HG03159 (cell line): ENCODE measurements around the gene CCDC82.

Experiments
- ATAC-seq: cut with Tn5 transposase; IDR thresholded peaks from one replicate; pipeline ENCODE4 v1.9.1; 2021; ENCODE audit warnings: mild to moderate bottlenecking, moderate library complexity; ENCODE audit not compliant: unreplicated experiment

The CCDC82 gene

DNA sequence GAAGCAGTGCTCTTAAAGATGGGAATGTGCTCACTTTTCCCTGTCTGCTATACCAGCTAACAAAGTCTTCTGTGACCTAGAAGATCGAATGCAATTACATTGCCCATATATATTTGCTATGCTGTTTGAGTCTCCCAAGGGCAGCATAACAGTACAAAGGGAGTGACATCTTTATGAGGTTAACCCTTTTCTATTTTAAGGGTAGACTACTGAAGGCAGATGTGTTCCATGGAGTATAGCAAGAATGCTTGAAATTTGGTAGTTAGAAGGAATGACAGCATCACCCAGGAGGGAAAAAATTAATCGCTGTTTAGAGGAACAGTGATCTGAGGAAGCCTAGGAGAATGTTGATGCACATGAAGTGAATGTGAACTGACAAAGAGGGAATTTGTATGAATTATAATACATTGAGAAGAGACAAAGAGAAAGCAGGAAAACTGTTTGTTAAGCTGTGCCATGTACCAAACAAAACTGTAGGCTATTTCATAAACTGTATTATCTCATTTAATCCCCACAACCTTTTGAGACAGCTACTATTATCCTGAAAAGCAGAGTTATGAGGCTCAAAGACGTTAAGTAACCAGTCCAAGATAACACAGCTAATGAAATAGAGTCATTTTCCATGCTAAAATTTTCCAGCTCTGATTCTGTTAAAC is 59.7 kb downstream of the CCDC82 start:
- ATAC-seq: no peak

DNA sequence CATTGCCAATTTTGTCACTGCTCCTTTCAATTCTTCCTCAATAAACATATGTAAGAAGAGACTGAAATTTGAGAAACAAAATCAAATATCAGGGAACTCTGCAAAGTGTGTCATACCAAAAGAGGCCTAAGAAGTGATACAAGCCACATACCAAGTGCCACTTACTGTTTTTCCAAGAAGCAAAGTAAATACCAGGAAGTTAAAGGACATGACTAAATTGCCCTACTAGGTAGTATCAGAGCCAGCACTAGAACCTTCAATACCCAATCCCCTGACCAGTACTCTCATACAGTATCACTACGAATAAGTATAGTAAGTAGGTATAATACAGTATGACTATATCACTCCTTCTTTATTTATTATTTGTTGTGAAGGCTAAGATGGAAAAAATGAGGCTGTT is 60.3 kb downstream of the CCDC82 start:
- ATAC-seq: no peak

DNA sequence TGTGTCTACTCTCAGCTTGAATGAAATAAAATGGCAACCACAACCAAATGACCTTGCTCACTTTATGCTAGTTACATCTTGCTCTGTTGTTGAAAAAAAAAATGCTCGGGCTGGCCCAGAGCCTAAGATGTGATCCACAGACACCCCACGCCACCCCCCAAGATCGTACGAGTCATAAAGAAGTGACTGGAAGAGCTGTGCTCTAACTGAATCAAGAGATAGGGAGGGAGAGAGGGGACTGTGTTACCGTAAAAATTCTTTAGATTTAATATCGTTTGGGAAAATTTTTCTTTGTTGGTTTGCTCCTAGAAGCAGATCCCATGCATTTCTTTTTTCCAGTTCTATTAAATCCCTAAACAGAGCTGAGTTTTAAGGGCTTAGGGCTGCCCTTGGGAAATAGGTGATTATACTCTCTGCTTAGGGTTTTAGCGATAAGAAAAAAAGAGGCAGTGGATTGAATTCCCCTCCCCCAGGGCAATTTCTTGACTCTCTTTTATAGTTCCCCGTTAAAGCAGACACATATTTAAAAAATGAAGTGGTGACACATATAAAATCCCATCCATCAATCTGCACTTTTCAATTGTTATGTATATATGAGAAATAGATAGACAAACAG is 61.2 kb downstream of the CCDC82 start:
- no peak for ATAC-seq

DNA sequence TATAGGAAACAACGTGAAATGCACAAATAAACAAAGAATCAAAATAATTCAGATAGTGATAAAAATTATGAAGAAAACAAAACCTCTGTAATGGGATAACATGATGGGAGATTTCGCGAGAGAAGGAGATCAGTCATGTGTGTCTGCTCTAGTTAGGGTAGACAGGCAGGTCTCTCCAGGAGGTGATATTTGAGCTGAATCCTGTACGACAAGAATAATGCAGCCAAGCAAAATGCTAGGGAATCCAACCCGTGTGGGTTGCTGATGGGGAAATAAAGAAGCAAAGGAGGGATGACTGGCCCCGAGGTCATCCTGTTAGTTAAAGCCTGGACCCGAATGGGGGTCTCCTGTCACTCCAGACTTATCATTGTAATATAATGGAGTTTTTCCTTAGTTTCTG is 62.8 kb downstream of the CCDC82 start:
- ATAC-seq: no peak

DNA sequence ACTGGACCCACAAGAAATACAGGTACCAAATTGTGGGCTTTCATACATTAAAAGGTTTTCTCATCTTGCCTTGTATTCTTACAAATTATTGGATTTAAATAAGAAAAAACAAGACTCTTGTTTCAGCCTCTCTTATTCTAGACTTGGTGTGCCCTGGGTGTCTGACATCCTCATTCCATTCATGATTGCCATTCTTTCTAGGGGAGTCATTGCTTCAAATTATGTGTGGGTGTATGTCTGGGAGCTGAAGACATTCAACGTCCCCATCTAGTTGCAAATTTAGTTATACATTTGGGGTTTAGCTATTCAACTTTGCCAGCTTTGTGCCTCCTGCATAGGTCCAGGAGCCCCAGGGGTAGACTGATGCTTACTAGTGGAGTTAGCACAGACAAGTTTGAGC is 64.8 kb downstream of the CCDC82 start:
- ATAC-seq: no peak

DNA sequence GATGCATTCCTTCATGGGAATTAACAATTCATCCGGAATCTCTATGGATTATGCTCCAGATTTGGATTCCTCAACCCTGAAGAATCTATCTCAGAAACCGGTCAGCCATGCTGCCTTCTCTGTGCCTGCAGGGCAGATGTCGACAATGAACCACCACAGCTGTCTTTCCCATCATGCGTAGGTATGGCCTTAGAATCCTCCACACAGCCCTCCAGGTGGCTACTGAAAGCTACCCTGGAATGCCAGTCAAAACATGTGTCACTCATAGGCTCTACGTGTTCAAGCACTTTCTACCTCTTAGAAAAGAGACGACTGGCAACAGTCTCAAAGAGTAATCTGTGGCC is 66.1 kb downstream of the CCDC82 start:
- ATAC-seq: no peak

DNA sequence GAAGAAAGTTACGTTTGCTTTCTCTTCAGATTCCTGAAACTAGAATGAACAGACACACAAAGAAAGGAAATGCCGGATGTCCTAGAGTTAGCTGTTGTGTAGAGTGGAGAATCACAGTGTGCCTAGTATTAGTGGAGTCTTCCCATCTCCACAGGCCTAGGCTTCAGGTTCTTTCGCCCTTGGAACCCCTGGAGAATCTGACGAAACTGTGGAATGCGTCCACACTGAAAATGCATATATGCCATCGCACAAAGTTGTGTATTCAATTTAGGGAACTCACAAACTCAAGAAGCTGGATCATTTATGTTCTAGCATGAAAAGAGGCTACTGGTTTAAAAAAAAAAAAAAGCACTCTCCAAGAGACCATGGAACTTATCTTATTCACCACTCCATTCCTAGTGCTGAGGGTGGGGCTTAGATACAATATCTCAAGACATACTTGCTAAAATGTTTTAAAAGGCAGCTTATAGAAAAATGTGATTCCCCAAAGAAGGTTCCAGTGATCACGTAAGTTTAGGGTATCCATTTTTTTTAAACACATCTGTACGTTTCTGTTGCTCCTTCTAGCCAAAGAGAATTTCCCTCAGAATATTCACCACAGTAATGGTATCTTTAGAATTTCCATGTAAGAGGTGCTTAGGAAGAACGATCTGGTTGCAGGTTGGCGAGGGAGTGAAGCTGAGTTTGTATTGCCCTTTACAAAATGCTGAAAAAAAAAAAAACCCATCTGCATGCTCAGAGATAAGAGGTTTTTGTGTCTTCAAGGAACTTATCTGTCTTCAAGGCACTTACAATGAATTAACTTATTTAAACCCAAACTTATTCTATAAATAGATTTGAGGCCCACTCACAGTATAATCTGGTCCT is 66.7 kb downstream of the CCDC82 start:
- no peak for ATAC-seq

DNA sequence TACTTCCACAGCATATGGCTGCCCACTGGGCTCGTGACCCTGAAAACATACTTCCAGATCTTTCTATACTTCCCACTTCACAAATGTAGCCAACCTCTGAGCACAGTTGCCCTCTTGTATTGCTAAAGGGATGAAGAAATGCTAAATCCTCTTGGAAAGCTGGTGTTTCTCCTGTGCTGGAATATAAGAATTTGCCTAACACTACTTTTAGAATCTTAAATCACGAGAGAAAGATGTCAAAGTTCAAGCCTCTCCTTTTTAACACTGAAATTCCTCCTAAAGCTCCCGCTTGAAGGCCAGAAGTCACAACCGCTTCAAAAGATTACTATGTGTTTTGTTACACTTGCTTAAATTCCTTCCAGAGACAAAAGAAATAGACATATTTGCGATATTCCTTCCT is 68.6 kb downstream of the CCDC82 start:
- no peak for ATAC-seq

DNA sequence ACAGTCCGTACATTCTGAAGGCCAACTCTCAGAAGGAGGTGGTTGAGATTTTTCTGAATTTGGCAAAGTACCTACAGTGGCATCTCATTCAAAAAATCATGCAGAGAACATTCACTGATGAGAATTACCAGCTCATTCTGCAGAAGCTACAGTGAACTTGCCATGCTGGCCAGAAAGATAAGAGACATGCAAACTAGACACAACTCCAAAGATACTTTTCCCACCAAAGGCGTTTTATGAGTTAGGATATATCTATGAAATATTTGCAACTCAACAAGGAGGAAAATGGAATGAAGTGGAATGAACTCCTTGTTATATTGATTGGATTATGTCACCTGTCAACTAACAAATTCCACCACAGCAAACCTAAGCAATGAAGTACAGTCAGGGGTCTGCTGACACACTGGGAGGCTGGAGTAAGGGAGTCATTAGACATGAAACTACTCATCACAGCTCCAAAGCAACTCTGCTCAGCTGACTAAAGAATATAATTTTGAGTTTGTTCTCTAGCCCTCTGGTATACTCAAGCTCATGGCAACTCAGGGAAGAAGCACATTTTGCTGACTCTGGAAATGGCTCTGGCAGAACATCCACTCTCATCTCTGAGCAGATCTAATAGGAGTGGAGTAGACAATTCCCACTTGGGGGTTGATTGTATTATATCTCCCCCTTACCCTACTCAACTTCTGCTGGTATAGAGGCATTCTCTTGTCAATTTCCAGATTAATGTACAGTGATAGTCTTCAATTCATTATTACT is 69.6 kb downstream of the CCDC82 start:
- ATAC-seq: no peak

DNA sequence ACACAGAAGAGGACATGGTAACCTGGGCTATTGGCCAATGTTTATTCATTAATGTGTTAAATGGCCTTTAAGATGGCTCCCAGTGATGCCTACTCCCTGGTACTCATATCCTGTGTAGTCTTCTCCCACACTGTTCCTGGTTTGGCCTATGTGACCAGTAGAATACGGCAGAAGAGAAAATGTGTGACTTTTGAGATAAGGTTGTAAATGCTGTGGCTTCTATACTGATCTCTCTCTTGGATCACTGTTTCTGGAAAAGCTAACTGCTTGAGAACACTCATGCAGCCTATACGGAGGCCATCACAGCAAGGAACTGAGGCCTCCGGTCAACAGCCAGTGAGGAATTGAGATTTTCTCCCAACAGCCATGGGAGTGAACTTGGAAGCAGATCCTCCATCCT is 70.9 kb downstream of the CCDC82 start:
- no peak for ATAC-seq

DNA sequence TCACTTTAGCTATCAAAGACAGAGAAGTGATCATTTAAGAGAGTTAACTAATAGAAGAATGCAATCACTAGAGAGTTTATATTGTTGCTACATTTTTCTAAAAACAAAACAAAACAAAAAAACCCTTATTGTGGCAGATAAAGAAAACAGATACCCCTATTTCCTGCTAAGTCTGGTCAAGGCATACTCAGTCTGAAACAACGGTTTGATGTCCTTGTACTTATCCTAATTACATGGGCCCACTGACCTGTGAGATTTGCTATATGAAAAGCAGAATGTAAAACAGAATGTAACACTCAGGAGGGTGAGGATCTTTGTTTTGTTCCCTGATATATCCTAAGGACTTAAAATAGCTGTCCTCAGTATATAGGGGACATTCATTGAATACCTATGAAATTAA is 71.3 kb downstream of the CCDC82 start:
- no peak for ATAC-seq

DNA sequence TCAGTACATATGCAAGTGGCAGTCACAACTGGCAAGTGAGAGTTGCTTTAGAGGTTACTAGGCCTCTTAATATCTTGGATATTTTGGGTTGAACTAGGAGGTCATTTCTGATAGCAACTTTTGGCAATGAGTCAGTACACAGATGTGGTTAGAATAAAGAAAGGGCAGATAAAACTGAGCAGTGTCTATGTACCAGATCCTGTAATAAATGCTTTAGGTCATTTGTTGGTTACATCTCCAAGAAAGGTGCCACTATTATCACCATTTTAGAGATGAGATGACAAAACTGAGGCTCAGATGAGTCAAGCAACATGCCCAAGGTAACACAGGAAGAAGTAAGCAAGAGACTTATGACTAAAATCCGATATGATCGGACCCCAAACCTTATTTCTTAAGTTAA is 71.7 kb downstream of the CCDC82 start:
- no peak for ATAC-seq

DNA sequence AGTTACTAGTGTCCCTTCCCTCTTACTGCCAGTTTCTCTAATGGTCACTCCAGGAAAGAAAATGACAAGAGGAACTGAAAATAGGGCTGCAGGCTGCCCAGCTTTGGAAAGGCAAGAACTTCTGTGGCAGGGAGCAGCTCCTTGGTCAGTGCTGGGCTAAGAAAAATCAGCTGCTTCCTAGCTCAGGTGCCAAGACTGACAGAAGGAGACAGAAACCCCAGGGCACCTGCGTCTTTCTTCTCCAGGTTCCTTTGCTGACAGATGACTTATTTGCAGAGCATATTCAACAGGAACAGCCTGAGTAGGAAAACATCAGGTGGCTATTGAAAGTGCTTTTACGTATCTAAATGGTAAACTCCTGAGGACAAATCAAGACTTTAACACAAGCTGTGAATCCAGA is 72.1 kb downstream of the CCDC82 start:
- ATAC-seq: no peak

DNA sequence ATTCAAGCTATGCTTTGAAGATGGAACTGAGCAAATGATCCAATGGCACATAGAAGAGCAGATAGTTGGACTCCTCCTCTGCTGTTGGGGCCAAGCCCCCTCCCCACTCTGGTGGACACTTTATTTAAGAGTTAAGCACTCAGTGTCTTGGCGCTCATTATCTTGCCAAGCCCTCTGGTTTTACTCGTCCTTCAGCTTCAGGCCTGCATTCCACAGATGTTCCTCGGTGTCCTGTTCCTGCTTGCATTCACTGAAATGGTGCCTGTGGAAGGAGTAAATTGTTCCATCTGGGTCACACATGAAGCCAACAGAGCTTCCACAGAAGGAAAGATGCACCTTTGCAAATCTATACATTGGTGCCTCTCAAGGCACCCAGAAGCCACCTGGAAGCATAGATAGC is 72.8 kb downstream of the CCDC82 start:
- ATAC-seq: no peak

DNA sequence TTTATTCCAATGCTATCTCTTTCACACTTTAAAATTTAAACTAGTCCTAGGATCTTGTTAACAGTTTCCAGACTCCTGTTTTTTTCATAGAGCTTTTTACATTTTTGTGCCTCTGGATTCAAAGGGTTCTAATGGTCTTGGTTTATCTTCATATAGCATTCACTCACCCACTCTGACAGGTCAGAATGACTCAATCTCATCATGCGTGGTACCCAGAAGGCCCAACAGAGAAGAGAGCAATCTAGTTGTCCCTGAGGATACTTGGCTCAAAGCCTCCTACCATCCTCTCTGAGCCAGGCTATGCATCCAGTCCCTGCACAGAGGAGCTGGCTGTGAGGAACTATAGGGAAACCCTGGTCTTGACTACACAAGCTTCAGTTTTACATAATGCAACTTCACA is 74.2 kb downstream of the CCDC82 start:
- no peak for ATAC-seq

DNA sequence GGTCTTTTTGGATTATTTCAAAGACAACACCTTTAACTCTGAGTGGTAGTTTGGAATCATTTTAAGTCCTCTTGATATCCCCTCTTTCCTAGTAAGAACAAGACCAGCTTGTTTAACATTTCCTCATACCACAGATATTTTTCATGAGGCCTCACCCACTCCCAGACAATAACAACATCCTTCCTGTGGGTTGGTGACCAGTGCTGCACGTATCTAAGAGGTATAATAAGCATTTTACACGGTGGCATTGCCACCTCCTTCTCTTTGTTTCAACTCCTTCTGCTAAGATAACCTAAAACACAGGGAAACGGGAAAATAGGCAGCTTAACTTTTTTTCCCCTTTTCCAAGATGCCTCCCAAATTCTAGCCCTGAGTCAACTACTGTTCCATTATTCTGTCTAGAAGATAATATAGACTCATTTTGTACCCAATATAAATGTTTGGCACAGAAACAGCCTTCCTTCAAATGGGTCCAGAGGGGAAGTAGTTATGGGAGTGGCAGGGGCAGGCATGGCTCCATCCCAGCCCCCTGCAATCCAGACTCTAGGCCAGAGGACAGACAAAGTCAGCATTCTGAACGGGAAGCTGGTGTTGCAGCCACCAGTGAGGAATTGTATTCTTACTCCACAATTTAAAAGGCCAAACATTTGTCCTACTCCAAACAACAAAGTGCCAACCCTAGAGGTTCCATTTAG is 75.2 kb downstream of the CCDC82 start:
- ATAC-seq: no peak

DNA sequence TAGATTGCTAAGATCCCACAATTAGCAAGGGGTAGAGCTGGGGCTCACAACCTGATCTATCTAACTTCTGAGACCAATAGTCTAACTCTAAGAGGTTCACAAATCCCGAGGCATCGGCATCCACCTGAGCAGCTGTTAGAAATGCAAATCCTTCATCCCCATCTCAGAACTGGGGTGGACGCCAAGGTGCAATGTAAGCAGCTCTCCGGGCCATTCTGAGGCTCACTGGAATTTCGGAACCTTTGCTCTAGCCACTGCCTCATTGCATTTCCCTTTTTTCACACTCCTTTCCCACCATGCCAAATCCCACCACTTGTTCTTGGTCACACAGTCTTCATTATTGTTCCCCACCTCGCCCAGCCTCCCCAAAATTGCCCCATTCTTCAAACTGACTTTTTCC is 76.5 kb downstream of the CCDC82 start:
- ATAC-seq: no peak

DNA sequence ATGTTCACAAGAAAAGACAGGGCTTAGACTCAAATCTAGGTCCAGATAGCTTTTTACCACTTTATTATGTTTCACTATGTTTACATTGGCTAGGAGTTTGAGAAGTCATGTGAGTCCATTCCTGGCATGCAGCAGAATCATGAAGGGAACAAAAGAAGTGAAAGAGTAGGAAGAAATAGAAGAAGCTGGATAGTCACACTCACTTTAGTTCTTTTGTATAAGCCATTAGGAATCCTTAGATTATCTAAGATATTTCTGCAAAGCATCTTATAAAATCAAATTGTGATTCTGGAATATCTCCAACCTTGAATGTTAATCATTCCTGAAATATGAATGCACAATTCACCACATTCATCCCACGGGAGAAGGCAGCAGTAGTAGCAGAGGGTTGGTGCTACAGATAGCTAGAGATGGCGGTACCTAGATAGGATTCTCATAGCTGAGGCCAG is 78.6 kb downstream of the CCDC82 start:
- ATAC-seq: no peak

DNA sequence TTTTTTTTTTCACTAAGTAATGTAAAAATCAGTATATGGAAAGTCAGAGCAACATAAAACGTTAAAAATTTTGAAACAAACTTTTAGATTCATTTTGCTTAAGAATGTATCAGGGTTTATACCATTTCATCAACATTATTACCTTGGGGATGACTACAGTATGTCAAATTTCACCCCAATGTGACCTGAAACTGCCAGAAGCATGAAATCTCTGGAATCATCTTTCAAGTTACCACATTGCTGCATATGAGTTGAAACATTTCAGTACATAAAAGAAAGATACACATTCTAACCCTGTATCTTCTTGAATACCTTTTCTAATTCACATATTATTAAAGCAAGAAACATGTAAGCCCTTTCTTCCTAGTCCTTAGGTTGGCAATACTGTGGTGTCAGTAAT is 79.5 kb downstream of the CCDC82 start:
- ATAC-seq: no peak

DNA sequence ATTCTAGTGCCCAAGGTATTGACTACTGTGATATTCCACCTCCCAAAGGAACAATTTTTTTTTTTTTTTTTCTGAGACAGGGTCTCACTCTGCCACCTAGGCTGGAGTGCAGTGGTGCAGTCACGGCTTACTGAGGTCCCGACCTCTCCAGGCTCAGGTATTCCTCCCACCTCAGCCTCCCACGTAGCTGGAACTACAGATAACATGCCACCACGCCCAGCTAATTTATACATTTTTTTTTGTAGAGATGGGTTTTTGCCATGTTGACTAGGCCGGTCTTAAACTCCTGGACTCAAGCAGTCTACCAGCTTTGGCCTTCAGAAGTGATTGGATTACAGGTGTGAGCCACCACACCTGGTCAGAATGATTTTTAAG is 80.1 kb downstream of the CCDC82 start:
- ATAC-seq: no peak
